ENCODE results near the gene CCDC195.

DNA sequence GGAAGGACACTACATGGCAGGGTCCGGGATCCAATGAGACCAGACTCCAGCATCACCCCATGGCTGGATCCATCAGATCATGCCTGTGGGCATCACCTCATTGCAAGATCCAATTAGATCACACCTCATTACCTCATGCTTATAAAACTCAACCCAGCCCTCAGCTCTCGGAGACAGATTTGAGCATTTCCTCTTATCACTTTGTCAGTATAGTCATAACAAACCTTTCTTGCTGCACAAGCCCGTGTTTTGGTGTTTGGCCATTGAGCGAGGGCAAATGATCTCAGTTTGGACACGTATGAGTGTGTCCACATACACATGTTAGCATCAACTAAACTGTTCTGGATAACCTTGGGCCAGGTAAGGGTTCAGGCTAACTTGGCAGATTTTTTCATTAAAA is 58.8 kb downstream of the CCDC195 start:
- no peak for TF ChIP-seq EZH2phosphoT487 (IDR thresholded peaks at IDR 0.05; ENCODE audit: low read depth)
- TF ChIP-seq, protein P1, sequence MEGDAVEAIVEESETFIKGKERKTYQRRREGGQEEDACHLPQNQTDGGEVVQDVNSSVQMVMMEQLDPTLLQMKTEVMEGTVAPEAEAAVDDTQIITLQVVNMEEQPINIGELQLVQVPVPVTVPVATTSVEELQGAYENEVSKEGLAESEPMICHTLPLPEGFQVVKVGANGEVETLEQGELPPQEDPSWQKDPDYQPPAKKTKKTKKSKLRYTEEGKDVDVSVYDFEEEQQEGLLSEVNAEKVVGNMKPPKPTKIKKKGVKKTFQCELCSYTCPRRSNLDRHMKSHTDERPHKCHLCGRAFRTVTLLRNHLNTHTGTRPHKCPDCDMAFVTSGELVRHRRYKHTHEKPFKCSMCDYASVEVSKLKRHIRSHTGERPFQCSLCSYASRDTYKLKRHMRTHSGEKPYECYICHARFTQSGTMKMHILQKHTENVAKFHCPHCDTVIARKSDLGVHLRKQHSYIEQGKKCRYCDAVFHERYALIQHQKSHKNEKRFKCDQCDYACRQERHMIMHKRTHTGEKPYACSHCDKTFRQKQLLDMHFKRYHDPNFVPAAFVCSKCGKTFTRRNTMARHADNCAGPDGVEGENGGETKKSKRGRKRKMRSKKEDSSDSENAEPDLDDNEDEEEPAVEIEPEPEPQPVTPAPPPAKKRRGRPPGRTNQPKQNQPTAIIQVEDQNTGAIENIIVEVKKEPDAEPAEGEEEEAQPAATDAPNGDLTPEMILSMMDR (IDR thresholded peaks at IDR 0.05; ENCODE audit: low read depth, low read length), result no peak
